Measurements from ENCODE around the gene KCNJ15.
"Not testable (repeated sequence)": the region's sequence is repeated elsewhere in the genome, so short reads cannot be mapped to it uniquely, and the experiment has no call there.

The KCNJ15 gene

DNA sequence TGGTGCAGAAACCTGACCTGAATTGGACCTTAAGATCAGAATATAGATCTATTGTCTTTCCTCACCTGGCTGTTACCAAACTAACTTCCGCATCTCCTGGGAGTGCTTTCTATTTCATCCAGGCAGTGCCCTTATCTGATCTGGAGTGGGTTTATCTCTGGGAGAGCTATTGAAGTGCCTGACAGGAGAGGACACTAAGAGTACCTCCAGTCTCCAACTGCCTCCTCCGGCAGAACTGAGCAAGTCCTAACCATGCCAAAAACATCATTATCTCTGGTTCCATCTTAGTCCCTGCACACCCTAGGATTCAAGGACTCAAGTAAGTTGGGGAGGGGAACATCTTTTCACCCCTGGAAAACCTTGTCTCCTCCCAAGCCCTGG lies 12.4 kb upstream of the KCNJ15 start:
- no peak for DNase-seq (ENCODE audit: low read depth in 2 of 3, low spot score in 1 of 3)

DNA sequence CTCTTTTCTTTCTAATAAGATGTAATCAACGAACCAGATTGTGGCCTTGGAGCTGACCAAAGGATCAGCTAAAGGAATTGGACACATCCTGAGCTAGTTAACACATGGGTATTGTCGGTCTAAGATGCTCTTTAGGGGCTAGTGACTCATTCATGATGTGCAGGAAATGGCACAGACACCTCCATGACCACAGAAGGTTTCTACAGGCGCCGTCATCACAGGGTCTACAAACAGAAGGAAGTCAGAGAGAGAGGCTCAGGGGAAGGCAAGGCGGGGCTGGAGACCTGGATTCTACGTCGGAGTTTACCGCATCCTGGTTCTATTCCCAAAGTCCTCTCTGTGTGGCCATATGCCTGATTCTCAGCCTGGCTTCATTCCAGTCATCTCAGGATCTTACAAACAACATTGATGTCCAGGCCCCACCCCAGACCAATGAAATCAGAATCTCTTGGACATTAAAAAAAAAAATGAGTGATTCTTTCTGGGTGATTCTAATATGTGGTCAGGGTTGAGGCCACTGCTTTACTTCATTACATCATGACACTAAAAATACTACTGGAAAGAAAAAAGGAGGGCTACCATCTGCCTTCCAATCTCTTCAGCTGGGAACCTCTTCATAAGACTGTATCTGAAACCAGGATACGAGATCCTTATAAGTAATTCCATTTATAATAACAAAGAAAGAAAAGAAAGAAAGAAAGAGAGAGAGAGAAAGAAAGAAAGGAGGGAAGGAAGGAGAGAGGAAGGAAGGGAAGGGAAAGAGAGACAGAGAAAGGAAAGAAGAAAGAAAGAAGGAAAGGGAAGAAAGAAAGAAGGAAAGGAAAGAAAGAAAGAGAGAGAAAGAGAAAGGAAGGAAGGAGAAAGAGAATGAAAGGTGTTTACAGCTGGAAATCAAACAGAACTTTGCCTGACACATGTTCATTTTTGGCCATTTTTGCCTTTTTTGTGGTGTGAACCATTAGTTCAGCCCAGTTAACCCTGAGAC lies 11.6 kb upstream of the KCNJ15 start:
- peak; percentile 57 to 59 (median 59) for DNase-seq (ENCODE audit: low read depth in 2 of 3, low spot score in 1 of 3)

DNA sequence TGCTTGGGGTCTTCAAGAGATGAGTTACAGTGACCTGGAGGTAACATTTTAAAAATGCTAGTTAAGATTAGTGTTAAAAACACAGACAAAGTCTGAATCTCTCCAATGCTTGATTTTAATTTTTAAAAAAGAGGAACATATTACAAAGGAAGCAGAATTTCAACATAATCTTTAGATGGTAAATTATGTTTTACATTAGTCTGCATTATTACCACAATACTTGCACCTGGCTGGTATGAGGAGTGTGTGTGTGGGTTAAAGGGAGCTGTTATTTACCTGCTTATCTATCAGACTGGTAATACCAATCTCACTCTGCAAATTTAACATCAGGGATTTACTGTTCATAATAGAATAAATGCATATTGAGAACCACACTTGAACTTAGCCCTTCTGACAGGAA lies 10.3 kb upstream of the KCNJ15 start:
- no peak for DNase-seq (ENCODE audit: low read depth in 2 of 3, low spot score in 1 of 3)

DNA sequence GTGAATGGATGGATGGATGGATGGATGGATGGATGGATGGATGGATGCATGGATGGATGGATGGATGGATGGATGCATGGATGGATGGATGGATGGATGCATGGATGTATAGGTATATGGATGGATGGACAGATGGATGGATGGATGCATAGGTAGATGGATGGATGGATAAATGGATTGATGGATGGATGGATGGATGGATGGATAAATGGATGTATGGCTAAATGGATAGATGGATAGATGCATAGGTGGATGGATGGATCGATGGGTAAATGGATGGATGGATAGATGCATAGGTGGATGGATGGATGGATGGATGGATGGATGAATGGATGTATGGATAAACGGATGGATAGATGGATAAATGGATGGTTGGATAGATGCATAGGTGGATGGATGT lies 9.7 kb upstream of the KCNJ15 start:
- not testable (repeated sequence) for DNase-seq (ENCODE audit: low read depth in 2 of 3, low spot score in 1 of 3)

DNA sequence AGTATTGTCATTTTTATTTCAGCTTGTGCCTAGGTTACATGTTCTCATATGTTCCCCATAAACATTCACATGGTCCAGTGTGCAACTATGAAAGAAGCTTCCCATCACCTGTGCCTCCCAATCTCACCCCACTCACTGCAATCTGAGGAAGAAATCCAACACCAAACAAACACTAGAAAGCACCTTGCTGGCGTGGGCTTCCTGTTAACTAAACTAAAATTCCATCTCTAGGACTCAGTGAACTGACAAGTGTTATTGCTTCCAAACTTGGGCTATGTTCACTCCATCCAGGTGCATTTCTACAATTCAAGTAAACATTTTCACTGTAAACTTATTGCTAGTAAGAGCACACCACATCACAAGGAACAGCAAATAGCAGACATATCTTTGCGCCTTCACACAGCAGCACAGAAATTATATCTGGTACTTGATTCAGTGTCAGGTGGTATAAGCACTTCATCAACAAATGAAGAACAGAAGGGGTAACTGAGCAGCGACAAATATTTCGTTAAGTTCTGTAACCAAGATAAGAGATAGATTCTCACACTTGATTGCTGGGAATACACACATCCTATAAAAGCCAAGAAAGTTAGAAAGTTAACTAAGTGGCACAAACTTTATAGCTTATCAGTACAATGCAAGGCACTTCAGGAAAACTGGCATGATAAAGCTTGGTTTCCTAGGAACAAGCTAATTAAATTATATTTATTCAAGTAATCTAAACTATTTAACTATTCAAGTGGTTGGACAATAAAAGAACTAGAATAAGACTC lies 8.9 kb upstream of the KCNJ15 start:
- no peak for DNase-seq (ENCODE audit: low read depth in 2 of 3, low spot score in 1 of 3)

DNA sequence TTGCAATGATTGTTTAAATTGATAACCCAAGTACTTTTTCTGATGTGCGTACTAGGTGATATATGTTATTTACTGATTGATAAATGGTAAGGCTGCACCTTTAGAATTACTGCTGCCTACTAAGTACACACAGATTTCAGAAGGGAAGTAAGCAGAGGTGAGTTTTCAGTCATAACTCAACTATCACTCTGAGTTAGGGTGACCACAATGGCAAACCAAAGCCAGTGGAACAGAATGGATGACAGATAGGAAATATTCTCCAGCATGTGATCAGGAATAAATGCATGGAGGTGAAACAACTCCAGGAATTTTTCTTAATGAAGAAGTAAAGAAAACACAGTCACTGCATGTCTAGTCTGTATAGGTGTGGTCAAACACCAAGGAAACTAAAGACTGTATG lies 7.5 kb upstream of the KCNJ15 start:
- no peak for DNase-seq (ENCODE audit: low read depth in 2 of 3, low spot score in 1 of 3)

DNA sequence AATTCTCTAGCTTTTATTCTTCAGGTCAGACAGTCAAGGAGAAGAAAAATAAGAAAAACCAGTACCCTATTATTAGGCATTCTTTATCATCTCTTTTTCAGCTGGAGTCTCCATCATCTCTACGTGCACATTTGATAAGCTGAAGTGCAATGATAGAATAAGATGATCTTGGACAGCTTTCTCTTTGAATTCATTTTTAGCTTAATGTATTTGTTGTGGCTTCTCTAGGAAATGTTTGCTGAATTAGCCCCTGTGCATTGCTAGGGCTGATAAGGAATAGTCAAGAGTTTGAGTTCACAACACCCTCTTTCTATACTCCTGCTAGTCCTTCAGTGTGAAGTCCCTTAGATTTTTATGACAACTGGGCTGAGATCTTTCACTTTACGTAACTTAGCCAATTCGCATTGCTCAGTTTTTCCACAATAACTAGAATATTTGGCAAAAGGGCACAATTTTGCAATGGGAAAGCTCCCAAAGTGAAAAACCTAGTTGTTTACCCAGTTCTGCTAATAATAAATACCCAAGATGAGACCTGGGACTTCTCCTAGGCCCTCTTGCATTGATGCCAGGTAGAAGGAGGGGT lies 7.0 kb upstream of the KCNJ15 start:
- DNase-seq (ENCODE audit: low read depth in 2 of 3, low spot score in 1 of 3): no peak

DNA sequence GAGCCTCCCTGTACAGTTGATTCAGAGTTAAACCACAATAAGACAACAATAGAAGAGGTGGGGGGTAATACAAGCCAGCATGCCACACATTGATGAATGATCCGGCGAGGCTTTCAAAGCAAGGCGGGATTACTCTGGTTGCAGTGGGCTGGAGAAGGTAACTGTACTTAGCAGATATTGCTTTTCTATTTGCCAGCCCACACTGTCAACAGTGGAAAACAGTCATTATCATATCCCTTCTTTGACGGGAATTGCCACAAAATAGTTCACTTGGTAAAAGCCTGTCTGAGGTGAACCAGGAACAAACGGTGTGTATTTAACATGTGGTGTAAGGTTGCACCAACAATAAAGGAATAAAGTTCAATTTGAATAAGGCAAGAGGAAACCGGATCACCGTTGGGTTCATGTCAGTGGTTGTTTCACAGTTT lies 5.8 kb upstream of the KCNJ15 start:
- DNase-seq (ENCODE audit: low read depth in 2 of 3, low spot score in 1 of 3): no peak

DNA sequence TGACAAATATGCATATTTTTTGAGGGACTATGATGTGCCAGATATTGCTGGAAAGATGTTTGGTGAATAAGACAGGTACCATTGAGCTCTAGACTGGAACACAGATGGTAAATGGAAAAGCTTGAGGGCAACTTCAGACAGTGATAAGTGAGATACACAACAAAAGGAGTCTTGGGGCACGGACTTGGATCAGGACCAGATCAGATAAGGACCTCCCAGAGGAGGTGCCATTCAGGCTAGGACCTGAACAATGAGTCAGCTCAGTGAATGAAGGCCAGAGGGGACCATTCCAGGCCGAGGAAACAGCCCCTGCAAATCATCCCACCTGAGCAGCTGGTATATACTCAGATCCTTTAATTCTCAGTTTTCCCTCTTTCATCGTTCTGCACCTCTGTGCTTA lies 1.8 kb upstream of the KCNJ15 start:
- no peak for DNase-seq (ENCODE audit: low read depth in 2 of 3, low spot score in 1 of 3)

DNA sequence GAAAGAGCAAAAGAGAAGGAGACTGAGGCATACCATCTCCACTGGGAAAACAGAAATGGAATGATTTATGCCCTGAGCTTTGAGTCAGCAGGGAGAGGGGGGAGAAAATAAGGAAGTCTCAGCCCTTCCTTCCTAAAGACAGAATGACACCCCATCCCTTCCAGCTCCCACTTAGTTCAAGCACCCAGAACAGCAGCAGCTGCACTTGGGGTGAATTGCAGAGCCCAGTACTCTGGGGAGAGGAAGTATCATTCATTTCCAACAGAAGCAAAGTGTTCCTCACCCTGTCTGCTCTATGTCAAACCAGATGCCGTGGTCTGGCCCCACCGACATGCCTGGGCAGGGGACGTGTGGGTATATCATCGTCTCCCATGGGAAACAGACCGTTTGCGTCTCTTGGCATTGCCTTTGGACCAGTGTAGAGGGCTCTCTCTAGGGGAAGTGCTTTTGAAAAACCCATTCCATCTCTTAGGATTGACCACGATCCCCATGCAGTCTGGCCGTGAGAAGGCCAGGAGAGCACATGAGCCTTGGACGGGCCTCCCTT lies 1.1 kb upstream of the KCNJ15 start:
- DNase-seq (ENCODE audit: low read depth in 2 of 3, low spot score in 1 of 3): no peak

DNA sequence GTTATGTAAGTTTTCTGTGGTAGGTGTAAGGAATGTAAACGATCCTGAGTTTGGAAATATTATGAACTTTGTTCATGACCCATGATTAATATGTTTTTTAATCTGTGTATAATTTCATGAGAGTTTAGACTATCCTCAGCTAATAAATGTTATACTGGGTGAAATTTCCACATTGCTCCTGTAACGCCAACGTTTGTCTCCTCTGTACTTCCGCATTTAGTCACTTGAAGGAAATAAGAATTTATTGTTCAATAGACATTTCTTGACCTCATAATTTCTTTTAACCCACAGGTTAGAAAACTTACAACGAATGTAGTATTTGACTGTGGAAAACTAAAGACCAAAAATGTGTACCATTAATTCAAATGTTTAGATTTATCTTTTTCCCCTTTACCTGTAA lies 876 bp downstream of the KCNJ15 start:
- no peak for DNase-seq (ENCODE audit: low read depth in 2 of 3, low spot score in 1 of 3)

DNA sequence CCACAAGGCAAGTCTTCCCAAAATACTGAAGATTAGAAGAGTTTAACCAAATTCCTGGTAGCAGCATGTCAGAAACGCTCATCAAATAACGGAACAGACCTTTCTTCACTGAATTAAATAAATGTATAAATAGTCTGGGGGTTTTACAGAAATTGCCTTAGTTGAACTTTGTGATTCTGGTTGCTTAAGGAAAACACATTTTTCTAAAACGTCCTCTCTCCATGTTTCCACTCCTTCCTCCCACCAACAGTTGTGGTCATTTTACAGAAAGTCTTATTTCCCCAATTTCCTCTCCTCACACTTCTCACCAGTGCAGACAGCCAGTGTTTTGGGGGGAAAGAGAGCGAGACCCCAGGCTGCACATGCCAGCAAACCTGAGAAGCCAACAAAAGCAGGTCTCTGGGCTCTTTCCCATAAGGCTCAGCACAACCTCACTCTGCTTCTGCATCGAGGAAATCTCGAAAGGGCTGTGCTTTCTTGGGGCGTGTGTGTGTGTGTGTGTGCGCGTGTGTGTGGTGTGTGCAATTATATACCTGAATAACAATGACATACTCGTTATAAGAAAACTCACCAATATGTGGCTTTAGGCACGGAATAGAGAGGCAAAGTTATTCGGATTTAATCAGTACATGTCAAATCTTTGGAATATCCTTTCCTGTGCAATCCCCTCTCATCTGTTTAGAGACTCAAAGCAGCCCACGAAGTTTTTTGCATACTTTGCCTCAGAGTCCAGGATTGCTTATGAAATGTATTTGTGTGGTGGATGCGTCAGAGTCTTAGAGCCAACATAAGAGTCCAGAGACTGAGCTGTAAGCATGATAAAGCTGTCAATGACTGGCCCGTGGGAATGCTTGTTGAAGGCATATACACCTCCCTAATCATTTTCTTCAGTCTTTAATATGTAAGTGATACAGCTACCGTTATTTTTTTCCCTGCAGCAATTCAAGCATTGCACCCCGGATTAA lies 2.0 kb downstream of the KCNJ15 start:
- no peak for DNase-seq (ENCODE audit: low read depth in 2 of 3, low spot score in 1 of 3)

DNA sequence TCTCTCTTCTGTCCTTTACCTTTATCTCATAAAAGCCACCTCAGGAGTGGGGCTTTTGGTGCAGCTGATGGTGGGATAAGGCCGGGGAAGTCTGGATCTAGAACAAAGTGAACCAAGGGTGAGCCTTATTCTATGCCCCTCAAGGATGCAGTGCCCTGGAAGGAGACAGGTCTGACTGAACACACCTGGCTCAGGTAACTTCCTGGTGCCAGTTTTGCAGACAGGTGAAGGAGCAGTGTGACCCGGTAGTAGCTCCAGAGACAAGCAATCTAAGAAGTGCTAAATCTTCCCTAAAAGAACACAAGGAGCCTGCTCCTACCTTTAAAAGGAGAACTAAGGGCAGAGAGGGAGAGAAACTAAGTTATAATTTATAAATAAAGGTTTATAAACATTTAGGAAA lies 2.9 kb downstream of the KCNJ15 start:
- DNase-seq (ENCODE audit: low read depth in 2 of 3, low spot score in 1 of 3): no peak

DNA sequence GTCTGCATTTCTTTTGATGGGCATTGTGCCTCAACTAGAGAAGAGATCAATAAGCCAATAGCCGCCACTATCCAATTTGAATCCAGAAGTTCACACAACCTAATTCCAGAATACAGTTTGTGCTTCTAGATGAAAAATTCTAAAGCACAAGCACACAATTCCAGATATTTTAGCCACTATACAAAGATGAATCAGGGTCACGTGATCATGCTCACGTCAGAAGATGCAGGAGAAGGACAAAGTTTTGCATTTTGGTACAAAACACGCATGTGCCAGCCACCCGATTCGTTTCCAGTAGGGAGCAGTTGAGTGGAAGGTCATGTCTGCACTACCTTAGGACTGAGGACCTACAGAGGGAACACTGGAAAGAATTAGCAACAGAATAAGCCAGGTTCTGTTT lies 3.6 kb downstream of the KCNJ15 start:
- DNase-seq (ENCODE audit: low read depth in 2 of 3, low spot score in 1 of 3): no peak

DNA sequence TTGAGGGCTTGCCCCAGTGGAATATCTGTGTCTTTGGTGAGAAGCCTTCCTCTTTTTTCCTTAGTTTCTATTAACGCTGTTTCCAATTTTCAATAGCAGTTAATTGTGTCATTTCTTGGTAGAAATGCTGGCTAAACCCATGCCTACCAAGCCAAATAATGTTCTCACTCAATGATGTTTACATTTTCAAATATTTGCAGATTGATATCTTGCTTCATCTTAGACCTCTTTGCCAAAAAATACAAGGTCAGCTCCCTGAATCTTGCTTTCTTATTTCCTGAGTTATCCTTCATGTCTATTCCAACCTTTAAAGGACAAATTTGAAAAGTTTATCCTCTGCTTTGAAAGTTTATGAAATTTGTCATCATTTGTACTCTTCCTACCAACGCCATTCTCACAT lies 5.1 kb downstream of the KCNJ15 start:
- no peak for DNase-seq (ENCODE audit: low read depth in 2 of 3, low spot score in 1 of 3)

DNA sequence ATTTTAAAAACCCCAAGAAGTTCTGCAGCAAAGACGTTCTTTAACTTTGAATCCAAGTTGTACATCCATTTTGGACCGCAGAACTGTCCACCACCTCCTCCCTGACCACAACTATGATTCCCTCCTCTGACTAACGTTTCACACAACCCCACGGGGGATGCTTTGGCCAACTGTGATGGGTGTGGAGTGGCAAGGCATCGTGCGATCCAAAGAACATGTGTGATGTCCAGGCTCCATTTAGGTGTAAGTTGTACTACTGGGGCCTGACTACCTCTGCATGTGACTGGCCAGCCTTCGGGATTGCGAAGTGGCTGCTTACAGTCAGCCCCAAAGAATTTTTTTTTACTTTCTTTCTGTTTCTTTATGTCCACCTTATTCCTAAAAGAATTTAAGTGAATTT lies 6.7 kb downstream of the KCNJ15 start:
- DNase-seq (ENCODE audit: low read depth in 2 of 3, low spot score in 1 of 3): no peak

DNA sequence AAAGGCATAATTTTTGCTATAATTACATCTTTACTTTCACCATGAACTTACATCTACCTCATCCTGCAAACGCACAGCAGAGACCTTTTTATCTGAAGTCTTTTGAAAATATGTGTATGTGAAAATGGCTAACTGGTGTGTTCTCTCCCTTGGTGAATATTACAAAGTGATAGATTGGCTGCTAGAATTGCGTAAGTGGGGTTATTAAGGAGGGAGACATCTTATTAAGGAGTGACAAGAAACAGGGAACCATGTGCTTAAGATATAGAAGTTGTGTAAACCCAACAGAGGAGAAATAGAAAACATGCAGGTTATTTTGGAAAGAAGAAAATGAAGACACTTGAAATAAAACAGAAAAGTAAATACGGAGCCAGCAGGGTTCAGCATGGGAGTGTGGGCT lies 7.8 kb downstream of the KCNJ15 start:
- DNase-seq (ENCODE audit: low read depth in 2 of 3, low spot score in 1 of 3): no peak

DNA sequence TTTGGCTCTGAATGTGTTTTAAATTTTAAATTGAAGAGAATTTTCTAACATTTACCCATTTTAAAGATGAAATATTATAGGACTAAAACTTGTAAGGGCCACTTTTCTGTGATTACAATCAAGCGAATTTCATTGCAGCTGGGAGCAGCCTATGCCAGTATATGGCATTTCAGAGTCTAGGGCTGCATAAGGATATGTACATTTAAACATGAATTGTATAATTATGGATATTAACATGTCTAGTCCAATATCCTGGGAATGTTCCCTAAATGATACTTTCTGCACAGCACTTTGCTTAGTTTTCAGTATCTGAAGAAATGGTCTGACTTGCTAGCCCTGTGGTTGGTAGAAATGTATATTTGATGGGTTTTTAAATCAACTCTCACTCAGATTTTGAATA lies 8.4 kb downstream of the KCNJ15 start:
- DNase-seq (ENCODE audit: low read depth in 2 of 3, low spot score in 1 of 3): no peak

DNA sequence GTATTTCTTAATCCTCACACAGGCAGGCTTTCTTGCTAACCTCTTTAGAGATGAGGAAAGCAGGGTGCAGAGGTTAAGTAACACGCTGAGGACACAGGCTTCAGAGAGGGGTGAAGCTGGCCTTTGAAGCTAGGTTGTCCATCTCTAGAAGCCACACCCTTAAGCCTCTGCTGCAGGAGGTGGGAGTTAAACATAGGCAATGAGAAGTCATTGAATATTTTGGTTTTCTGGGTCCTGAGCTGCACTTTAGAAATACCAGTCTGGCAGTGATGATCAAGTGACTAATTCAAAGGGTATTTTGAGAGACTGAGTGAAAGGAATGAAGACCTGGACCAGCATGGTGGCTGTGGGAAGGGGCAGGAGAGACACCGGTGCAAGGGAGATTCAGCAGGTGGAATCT lies 9.9 kb downstream of the KCNJ15 start:
- DNase-seq (ENCODE audit: low read depth in 2 of 3, low spot score in 1 of 3): no peak

DNA sequence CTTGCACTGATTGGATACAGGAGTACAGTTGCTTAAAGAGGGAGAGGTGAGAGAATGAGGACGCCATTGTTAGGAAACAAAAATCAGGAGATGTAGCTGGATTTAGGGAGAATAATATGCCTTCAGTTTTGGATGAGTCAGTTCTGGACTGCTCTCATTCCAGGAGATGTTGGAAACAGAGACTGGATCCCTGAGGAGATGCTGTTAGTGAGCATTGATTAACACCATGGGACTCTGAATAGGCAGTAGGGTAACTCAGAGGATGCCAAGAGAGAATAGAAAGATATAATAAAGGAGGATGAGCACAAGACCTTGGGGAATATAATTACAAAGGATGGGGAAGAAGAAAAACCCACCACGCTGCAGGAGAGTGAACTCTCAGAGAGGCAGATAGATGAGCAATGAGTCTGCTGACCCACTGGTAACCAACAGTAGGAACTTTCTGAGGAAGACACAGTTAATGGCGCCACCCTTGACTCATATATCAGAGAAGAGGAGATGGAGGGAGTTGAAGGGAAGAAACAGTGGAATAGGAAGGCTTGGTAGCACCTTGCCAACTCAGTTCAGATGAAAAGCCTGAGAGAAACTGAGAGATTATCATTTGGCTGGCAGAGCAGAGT lies 10.5 kb downstream of the KCNJ15 start:
- DNase-seq (ENCODE audit: low read depth in 2 of 3, low spot score in 1 of 3): no peak

Data from stimulated activated CD4-positive, alpha-beta T cell treated with anti-CD3 and anti-CD28 coated beads, Interleukin-12 subunit alpha, Interleukin-12 subunit beta, amount 100 ng/mL, for 48 hours (primary cell).